Measurements from ENCODE around the gene MSI2.

The MSI2 gene

DNA sequence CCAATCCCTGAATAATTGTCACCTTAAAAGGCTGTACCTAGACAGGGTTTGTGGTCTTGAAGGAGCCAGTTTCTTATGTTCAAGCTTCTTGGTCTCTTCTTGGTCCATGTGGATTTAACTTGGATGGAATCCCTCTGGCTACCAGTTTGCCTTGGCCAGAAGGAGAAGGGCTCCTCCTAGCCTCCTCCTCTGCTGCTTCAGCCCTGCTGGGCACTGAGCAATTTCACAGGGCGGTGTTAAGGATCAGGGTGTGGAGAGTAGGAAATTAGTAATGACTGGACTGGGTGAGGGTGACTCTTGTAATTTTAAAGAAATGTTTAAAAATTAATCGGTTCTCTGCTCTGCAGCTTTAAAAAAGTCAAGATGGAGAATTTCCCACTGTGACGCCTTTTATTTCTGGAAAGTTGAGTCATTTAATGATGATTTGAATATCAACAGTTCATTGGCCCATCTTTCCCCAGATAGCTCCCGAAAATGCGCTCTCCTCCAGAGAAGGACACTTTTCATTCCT, 96.4 kb downstream of the MSI2 start:
- DNase-seq: no peak

GRCh38 chr17:57354673-57355072, 98.3 kb downstream of the MSI2 start:
- DNase-seq: no peak

DNA sequence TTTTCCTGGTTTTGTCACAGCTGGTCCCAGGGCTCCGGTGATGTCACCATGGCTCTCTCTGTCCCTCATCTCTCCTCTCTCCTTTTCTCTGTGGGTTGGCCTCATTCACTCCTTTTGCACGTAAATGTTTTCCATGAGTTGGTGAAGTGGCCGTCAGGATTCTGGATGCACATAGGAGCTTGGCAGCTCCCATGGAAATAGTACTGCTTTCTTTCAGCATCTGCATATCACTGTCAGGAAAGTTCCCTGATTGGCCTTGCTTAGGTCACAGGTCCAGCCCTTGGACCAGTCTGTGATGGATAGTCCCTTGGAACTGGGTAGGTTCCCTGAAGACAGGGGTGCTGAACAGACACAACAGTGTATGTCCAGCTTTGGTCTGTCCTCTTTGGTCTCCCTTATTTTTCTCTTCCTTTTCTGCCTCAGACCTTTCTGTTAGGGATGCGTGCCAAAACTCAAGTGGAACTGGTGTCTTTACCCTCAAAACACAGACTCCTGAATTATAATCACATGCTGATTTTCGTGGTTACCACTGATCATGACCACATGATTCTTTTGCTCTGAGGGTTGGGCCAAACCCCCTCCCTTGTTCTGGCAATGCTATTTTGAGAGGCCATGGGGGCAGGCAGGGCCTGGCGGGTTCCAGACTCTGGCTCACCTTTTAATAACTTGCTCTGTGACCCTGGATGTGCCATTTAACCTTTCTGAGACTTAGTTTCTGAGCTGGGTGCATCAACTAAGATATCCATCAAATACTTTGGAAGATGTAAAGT, 99.0 kb downstream of the MSI2 start:
- DNase-seq: no peak

DNA sequence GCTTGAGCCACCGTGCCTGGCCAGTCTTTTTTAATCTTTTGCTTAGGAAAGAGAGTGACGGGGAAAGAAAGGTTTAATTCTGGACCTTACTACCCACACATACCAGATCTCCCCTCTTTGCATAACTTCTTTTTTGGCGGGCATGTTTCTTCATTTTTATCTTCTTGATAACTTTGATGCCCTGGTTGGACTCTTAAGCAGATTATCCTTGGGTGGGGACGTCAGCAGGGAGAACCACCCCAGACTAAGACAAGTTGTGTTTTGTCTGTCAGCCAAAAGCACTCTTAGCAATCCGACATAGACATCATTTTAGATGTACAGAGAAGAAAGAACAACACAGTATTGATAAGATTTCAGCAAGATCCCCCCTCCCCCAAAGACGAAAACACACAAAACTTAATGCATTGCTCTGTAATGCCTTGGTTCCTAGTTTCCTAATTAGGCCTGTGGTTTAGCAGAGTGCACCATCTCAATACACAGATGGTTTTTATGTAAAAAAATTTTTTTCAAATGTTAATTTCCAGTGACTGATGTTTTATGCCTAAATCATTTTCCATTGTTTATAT, 99.9 kb downstream of the MSI2 start:
- no peak for DNase-seq

- no peak for DNase-seq
Measured at GRCh38 chr17:57356719-57357391, 100.5 kb downstream of the MSI2 start.

DNA sequence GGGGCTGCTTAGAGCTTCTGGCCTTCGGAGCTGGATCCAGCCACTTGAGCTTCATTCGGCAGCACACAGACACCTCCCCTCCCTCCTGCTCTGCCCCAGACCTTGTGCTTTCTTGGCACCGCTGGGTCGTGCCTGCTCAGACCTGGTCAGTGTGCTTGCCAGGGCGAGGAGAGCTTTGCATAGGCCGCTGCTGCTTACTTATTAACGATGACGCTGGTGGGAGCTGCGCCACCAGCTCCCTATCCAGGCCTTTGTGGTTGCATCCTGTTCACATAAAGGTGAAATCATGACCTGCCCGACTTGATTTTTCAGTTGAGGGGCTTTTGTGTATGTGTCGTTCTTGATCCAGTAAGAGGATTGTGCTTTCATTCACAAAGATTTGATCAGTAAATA, 101.1 kb downstream of the MSI2 start:
- DNase-seq: no peak

DNA sequence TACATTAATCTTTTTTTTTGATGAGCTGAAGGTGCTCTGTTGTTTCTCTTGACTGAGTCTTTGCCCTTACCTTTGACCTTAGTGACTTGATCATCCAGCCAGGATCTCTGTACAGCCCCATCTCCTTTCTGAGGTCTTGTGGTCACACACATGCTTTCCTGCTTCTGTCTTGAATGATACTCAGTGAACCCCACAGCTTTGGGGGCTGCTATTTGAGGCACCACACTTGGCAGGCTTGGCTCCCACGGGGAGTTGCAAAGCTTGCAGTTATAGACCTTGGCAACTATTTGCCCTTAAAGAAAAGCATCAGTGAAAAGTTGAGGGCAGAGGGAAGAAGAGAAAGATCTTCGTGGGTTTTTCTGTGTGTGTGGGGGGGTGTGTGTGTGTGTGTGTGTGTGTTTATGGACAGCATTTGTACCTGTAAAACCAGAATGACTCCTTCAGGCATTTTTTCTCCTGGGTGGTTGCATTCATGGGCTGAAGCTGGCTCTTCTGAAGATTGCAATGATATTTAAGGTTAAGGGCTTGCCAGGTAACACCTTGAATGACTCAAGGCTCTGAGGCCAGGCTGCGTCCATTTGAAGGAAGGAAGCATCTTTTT, 101.6 kb downstream of the MSI2 start:
- no peak for DNase-seq

DNA sequence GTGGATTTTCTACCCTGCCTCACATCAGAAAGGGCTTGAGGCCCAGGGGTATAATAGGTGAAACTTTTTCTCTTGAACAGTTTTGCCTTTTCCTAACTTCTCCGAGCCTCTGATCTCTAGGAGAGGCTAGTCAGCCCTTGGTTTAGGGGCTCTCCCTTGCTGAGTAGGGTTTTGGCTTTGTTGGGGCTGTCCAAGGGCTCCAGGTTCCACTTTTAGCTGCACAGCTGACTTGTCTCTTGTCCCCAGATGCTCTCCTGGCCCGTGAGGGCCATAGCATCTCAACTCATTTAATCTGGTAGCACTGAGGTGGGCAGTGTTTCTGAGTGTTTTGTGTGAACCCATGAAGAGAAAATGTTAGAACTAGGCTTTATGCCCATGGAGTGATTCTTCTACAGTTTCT, 103.9 kb downstream of the MSI2 start:
- DNase-seq: no peak

DNA sequence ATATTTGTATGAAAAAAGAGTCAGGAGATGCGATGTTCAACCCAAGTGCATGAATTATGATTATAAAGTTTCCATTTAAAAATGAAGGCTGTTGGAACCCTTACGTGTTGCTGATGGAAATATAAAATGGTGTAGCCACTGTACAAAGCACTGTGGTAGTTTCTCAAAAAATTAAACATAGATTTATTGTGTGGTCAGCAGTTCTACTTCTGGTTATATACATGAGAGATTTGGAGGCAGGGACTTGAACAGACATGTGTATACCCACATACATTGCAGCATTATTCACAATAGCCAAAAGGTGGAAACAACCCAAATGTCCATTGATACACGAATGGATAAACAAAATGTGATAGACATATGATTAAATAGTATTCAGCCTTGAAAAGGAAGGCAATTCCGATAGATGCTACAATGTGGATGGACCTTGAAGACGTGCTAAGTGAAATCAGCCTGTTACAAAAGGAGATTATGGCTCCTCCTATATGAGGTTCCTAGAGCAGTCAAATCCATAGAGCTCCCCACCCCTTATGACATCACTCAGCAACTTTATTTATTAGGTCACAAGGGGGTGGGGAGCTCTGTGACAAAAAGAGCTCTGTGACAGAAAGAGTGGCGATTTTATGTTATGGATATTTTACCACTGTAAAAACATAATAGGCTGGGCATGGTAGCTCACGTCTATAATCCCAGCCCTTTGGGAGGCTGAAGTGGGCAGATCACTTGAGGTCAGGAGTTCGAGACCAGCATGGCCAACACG, 106.7 kb downstream of the MSI2 start:
- DNase-seq: no peak

DNA sequence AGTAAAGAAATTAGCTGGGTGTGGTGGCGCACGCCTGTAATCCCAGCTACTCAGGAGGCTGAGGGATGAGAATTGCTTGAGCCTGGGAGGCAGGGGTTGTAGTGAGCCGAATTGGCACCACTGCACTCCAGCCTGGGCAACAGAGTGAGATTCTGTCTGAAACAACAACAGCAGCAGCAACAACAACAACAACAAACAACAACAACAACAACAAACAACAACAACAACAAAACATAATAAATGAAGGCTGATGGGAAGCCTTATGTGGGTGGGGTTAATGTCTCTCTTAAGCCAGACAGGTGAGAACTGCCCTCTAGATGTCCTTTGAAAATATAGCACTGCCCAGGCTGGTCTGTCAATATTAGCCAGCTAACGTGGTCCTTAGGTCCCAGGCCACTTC, 107.3 kb downstream of the MSI2 start:
- no peak for DNase-seq

- no peak for DNase-seq
Measured at GRCh38 chr17:57363998-57364643, 107.8 kb downstream of the MSI2 start.

DNA sequence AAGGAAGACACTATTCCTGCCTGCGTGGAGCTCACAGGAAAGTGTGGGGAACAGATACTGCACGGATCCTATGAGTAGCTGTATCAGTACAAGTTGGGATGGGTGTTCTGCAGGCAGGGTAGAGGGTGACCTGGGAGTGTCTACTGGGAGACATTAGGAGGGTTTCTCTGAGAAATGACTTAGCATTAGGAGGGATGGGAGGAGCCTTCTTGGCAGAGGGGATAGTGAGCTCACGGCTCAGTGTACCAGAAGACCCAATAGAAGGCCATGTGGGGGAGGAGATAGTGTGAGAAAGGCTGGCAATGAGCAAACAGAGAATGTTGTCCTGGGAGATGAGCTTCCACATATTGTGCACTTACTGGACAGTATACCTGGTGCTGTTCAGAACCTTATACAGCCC, 109.1 kb downstream of the MSI2 start:
- DNase-seq: no peak

DNA sequence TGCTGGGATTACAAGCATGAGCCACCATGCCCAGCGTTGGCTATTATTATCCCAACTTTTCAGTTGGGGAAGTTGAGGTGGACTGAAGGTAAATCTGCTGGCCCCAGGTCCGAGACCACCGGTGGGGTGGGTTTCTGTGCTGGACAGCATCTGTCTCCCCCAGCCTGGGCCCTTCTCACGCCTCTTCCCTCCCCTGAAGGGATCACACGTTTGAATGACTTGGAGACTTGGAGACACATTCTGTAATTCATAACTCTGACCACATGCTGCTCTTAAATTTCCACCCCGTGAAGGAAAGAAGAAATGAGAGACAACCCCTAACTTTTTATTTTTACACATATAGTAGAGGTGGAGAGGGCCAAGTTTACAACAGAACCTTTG, 109.8 kb downstream of the MSI2 start:
- DNase-seq: no peak

- DNase-seq: no peak
Measured at GRCh38 chr17:57366558-57367351, 110.4 kb downstream of the MSI2 start.

DNA sequence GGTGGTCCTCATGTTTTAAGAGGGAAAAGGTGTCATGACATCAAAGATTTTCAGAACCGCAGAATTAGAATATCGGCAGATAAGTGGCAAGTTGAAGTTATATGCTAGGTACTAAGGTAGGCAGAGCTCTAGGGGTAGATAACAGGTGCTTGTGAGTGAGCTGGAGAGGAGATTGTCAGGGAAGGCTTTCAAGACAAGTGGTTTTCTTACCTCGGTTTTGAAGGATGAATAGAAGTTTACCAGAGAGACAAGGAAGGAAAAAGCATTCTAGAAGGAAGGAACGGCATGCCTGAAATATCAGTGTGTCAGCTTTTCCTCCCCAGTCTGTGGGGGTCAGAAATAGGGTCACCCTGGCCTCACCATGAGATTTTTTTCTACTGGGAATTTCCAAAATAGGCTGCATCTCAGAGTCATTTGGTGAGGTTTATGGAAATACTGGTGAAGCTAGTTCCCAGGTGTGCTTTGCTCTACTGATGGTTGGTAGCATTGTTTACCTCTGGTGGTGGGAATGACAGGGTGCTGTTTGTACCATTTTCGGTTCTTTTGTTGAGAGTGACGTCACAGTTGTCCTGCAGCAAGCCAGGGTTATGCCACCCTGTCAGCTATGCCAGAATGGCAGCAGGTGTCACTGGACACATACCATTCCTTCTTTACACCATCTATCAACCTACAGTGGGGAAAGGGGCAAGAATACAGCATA, 112.5 kb downstream of the MSI2 start:
- DNase-seq: no peak

DNA sequence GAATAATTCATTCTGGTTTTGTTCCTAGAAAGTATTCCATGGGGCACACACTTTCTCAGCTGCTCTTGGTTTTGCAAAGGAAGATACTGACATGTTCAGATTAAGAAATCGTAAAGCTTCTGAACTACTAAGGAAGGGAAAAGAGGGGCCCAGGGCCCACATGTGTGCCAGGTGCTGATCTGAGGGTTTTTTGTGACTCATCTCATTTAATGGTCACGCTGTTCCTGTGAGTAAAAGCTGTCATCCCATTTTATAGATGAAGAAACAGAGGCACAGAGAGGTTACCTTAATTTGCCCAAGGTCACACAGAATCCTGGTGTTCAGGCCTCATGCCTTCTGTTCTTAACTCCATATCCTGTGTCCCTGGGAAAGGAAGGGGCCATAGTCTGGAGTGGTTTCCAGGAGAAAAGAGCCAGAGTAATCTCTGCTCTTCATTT, 113.2 kb downstream of the MSI2 start:
- DNase-seq: no peak

- DNase-seq: no peak
Measured at GRCh38 chr17:57370037-57370581, 113.8 kb downstream of the MSI2 start.

DNA sequence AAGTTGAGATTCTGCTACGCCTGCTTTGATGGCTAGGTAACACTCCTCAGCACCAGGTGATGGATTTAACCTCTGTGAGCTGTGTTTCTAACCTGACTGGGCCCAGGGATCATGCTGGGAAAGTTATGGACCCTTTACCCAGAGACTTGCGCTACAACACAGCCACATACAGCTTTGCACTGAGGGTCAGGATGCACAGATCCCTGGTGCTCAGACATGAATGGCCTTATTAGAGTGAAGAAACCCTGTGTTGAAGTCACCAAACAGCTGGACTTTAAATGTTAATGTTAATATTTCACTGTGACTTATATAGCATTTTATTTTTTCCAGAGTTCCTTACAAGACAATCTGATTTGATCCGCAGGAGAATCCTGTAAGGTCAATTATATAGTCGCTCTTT, 114.3 kb downstream of the MSI2 start:
- DNase-seq: no peak

DNA sequence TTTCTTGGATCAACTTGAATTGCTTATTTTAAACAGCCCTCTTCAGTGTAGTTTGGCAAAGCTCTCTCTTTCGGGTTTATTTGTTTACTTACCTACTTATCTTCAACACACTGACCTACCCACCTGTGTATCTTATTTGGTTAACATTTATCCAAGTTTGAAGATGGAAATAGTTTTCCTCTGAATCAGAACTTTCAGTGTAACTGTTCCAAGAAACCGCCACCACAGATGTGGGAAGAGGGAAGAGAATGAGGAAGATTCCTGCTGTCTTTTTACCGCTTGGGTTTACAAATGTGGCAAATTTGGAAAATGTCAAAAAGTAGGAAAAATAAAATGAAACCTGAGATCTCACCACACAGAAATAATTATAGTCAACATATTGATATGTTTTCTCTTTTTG, 115.8 kb downstream of the MSI2 start:
- DNase-seq: no peak

- no peak for DNase-seq
Measured at GRCh38 chr17:57373048-57373447, 116.7 kb downstream of the MSI2 start.

DNA sequence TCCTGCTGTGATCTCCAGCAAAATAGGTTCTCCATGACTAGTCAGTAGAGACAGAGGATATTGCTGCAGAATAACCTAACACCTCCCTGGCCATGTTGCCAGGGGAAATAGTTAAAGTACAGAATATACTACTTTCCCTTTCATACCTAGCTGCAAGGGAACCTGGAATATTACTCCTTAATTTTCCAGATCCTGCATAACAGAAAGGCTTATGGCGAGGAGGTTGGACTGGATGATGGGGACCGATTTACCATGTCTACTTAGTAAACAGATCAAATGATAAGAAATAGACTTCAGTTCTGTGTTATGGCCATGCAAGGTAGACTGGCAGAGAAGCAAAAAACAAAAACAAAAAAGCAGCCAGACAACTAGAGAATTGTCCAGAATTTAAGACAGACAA, 117.4 kb downstream of the MSI2 start:
- DNase-seq: no peak

Measured in activated CD8-positive, alpha-beta memory T cell treated with anti-CD3 and anti-CD28 coated beads for 24 hours (primary cell).